GM12878 (cell line): ENCODE data around the gene C10orf88. TPM values are rescaled to one million over a fixed set of nuclear protein-coding genes. Genes with fewer than 3 reads are reported as not detected.
A peak's percentile ranks its signal among the peaks of the same experiment; 100 is the strongest.

Source experiments
- ATAC-seq: fragments of 200-7000 bp; cut with Tn5 transposase; 3 replicates; pipeline ENCODE4 v1.9.1; 2020; ENCODE audit warnings: mild to moderate bottlenecking, moderate library complexity
- BruUV-seq: library from RNA; stranded (reverse); fragments of 400-500 nt; replicated peaks from 2 replicates; lab custom pipeline; 2021; lab: Mats Ljungman, UMichigan
- CTCF ChIA-PET: fragments of 300-600 bp; sonication (Branson Sonifier 250); formaldehyde crosslinking; extraction: SDS; loops from one replicate; lab custom pipeline; 2021; ENCODE audit warnings: inconsistent platforms; lab: Yijun Ruan, JAX
- POLR2A ChIA-PET: fragments of 350-600 bp; formaldehyde crosslinking; extraction: SDS; loops from one replicate; lab custom pipeline; 2021; ENCODE audit warnings: inconsistent platforms; lab: Charles Lee
- RAD21 ChIA-PET: fragments of 300-600 bp; sonication (Branson Sonifier 250); formaldehyde crosslinking; loops from one replicate; lab custom pipeline; 2023; ENCODE audit warnings: antibody characterized with exemption; ENCODE audit not compliant: unreplicated experiment; lab: Charles Lee
- SMC1A ChIA-PET: fragments of 300-600 bp; sonication (Branson Sonifier 250); formaldehyde crosslinking; loops from one replicate; lab custom pipeline; 2023; ENCODE audit not compliant: unreplicated experiment, uncharacterized antibody; lab: Charles Lee
- DNase-seq: peaks from one replicate; pipeline ENCODE4 v3.0.0-alpha.2; 2011; ENCODE audit warnings: low read depth, low spot score
- FAIRE-seq: peaks from 3 replicates; lab custom pipeline; 2011; peaks lifted over from hg19 to GRCh38; lab: Jason Lieb, UNC
- H2AFZ ChIP-seq: 2 replicates; pipeline ENCODE4 v1.6.0; 2011; ENCODE audit warnings: low read depth, low read length, control low read depth; ENCODE audit not compliant: control insufficient read depth
- H3K27ac ChIP-seq: 2 replicates; pipeline ENCODE4 v1.5.1; 2011; ENCODE audit warnings: control low read depth; ENCODE audit not compliant: control insufficient read depth, insufficient read depth
- H3K27me3 ChIP-seq, 2 experiments: replicated peaks in 1 of 2; 2 replicates each; pipeline versions ENCODE4 v1.6.0 to v1.6.1; 2011; ENCODE audit warnings: low read length in 1 of 2; ENCODE audit not compliant: control insufficient read depth in 2 of 2, insufficient read depth in 2 of 2
- H3K36me3 ChIP-seq, 2 experiments: 2 replicates each; pipeline ENCODE4 v1.5.1; 2011; ENCODE audit warnings: low read length in 1 of 2; ENCODE audit not compliant: control insufficient read depth in 2 of 2, insufficient read depth in 2 of 2
- H3K4me1 ChIP-seq: 2 replicates; pipeline ENCODE4 v1.6.1; 2011; ENCODE audit warnings: mild to moderate bottlenecking, low read length, moderate library complexity, mixed read lengths; ENCODE audit not compliant: control insufficient read depth, insufficient read depth
- H3K4me2 ChIP-seq: 2 replicates; pipeline ENCODE4 v1.6.0; 2011; ENCODE audit warnings: control low read depth; ENCODE audit not compliant: control insufficient read depth, insufficient read depth
- H3K4me3 ChIP-seq: fragments of 200-600 bp; sonication (generic); 2 replicates; pipeline ENCODE4 v1.5.1; 2016
- H3K79me2 ChIP-seq: 2 replicates; pipeline ENCODE4 v1.6.0; 2011; ENCODE audit warnings: low read length; ENCODE audit not compliant: control insufficient read depth, insufficient read depth
- H3K9ac ChIP-seq: 2 replicates; pipeline ENCODE4 v1.8.0; 2011; ENCODE audit warnings: low read length, control low read depth, mixed read lengths; ENCODE audit not compliant: control insufficient read depth, insufficient read depth
- H3K9me3 ChIP-seq: replicated peaks from 3 replicates; pipeline ENCODE4 v1.5.1; 2011; ENCODE audit warnings: mild to moderate bottlenecking, low read length; ENCODE audit not compliant: control insufficient read depth, insufficient read depth
- H4K20me1 ChIP-seq: 2 replicates; pipeline ENCODE4 v1.6.0; 2011; ENCODE audit not compliant: control insufficient read depth, insufficient read depth
- GABPA ChIP-seq: IDR thresholded peaks from 2 replicates; pipeline ENCODE4 v1.6.1; 2014; ENCODE audit warnings: antibody characterized with exemption, low read depth, mild to moderate bottlenecking, inconsistent platforms
- MEF2B ChIP-seq: fragments of 450-650 bp; IDR thresholded peaks from 2 replicates; pipeline ENCODE4 v1.6.1; 2018; ENCODE audit warnings: mild to moderate bottlenecking, moderate library complexity; ENCODE audit not compliant: partially characterized antibody, poor library complexity, severe bottlenecking
- NFIC ChIP-seq: IDR thresholded peaks from 2 replicates; pipeline ENCODE4 v1.6.1; 2012; ENCODE audit warnings: low read depth, mild to moderate bottlenecking, inconsistent platforms, low read length, moderate library complexity
- NRF1 ChIP-seq: conservative IDR thresholded peaks from 2 replicates; pipeline ENCODE4 v1.6.1; 2011; ENCODE audit warnings: mild to moderate bottlenecking, low read depth, low read length, improper control_type of control experiment
- PKNOX1 ChIP-seq: fragments of 450-650 bp; IDR thresholded peaks from 2 replicates; pipeline ENCODE4 v1.6.1; 2016; ENCODE audit warnings: mild to moderate bottlenecking
- SREBF1 ChIP-seq: IDR thresholded peaks from 2 replicates; pipeline ENCODE4 v1.6.1; 2012; ENCODE audit warnings: mild to moderate bottlenecking, low read length
- SUZ12 ChIP-seq: fragments of 200-600 bp; sonication (generic); IDR thresholded peaks from one replicate; pipeline ENCODE4 v1.6.1; 2018; ENCODE audit warnings: antibody characterized with exemption, mild to moderate bottlenecking; ENCODE audit not compliant: unreplicated experiment
- TARDBP ChIP-seq: IDR thresholded peaks from 2 replicates; pipeline ENCODE4 v1.6.1; 2016; ENCODE audit warnings: borderline replicate concordance
- ZSCAN29 ChIP-seq: fragments of 450-650 bp; IDR thresholded peaks from 2 replicates; pipeline ENCODE4 v1.6.1; 2017; ENCODE audit warnings: mild to moderate bottlenecking, moderate library complexity
- WGBS: methylation state at CpG from one replicate; pipeline ENCODE4 v1.1.6; 2016; ENCODE audit warnings: low lambda C conversion rate; ENCODE audit not compliant: insufficient replicate concordance, insufficient coverage; ENCODE audit errors: missing lambda C conversion rate; 5-methylcytosine and 5-hydroxymethylcytosine counted together
- in situ Hi-C: fragments of 300-500 bp; cut with MboI; formaldehyde crosslinking; loops from 9 replicates; pipeline ENCODE4 v1.14.3; 2018; ENCODE audit warnings: mixed read lengths
- intact Hi-C: fragments of 100-400 bp; cut with micrococcal nuclease; formaldehyde crosslinking; loops from one replicate; pipeline ENCODE4 v1.14.2; 2022; ENCODE audit not compliant: unreplicated experiment
- polyA plus RNA-seq, 11 experiments: library from polyadenylated mRNA; depleted of rRNA in 4 of 11; unstranded in 6 of 11; stranded (reverse) in 5 of 11; fragments of >200 nt; fragmentation: Nextera tagmentation in 4 of 11; fragmentation: Illumina TruSeq in 1 of 11; extraction: Ambion mirVana in 4 of 11; extraction: Trizol in 1 of 11; gene quantifications; 1 replicate in 1 of 11; 2 replicates in 10 of 11; pipeline versions ENCODE4 v1.2.1 to v1.2.3, GENCODE V29; 2011 to 2016; ENCODE audit warnings: inconsistent platforms in 2 of 11, missing spikeins in 2 of 11, low read depth in 1 of 11
- total RNA-seq, 4 experiments: library from RNA; depleted of rRNA in 3 of 4; stranded (reverse); fragments of >200 nt in 3 of 4; fragmentation: Illumina TruSeq in 1 of 4; extraction: Trizol in 1 of 4; gene quantifications; 2 replicates each; pipeline versions ENCODE4 v1.2.1 to v1.2.3, GENCODE V29; 2013 to 2021

Gene C10orf88
- total and polyA plus RNA-seq, 10 of the 15 experiments (the other 5 are each of a cell fraction or from before 2014, with no cell fraction given) = 4.7 to 12.5 (median 8.5) TPM

- in situ Hi-C loops = no loop called here
Observed at GRCh38 chr10:123000155-123000554, 46.1 kb upstream of the C10orf88 start.

More at GRCh38 chr10:123000155-123000554, 46.1 kb upstream of the C10orf88 start:
- CTCF ChIA-PET = interaction anchor here (0.6 to 1.2 kb wide), 3 partner anchors 8 to 351 kb away, joined by 3 to 8 read pairs (median 3); no protein-coding TSS in a partner anchor
- ATAC-seq = peak; percentile 27
- 89% methylated on average over 3 of the region's 3 CpGs for WGBS
- SMC1A ChIA-PET = interaction anchor here (0.7 to 1.9 kb wide), 4 partner anchors 10 to 22 kb away, joined by 3 to 8 read pairs (median 4); partner anchors contain the start of gene PSTK
- Histone ChIP-seq H3K4me2 (no peak overlapping the region), H3K27ac (no peak overlapping the region), H3K4me1 (peaks cover 29% of the 10 kb centered on the region), H3K4me3 (no peak overlapping the region), H3K27me3 (no peaks in the 10 kb centered on the region), H3K9me3 (no peaks in the 10 kb centered on the region), H3K79me2 (peaks cover 44% of the 10 kb centered on the region), H4K20me1 (no peaks in the 10 kb centered on the region; the same call in 1 of the 2 replicates), H3K9ac (no peak overlapping the region), H2AFZ (no peak overlapping the region)
- RAD21 ChIA-PET = no interaction called here
- BruUV-seq = no TSS peak
- intact Hi-C loops = no loop called here
- no peak for TF ChIP-seq NFIC
- TF ChIP-seq SREBF1 = no peak
- no peak for TF ChIP-seq MEF2B
- TF ChIP-seq GABPA = no peak
- no peak for TF ChIP-seq TARDBP
- TF ChIP-seq SUZ12 = no peak
- no peak for TF ChIP-seq ZSCAN29
- TF ChIP-seq PKNOX1 = peak; percentile 62
- no peak for TF ChIP-seq NRF1
- TF ChIP-seq, all 136 proteins: peak for 1
- DNase-seq (no peak), FAIRE-seq (peak; percentile 75)
- POLR2A ChIA-PET = no interaction called here
- peaks cover 2 to 3% of the 10 kb centered on the region in 2 experiments; a peak in 1 of 4 replicates for H3K36me3 ChIP-seq
